K562 (cell line): Measurements from ENCODE around the gene PNPLA2. TPM values are rescaled to one million over a fixed set of nuclear protein-coding genes. Genes with fewer than 3 reads are reported as not detected.

Source experiments
- ATAC-seq: fragments of 200-7000 bp; cut with Tn5 transposase; 3 replicates; pipeline ENCODE4 v1.9.1; 2020; ENCODE audit warnings: moderate library complexity
- BruUV-seq: library from RNA; stranded (reverse); fragments of 400-500 nt; replicated peaks from 2 replicates; lab custom pipeline; 2021; lab: Mats Ljungman, UMichigan
- CTCF ChIA-PET: fragments of 300-600 bp; formaldehyde crosslinking; extraction: SDS; loops from one replicate; lab custom pipeline; 2021; ENCODE audit warnings: low intra/inter-chr PET ratio; lab: Yijun Ruan, JAX
- POLR2A ChIA-PET: fragments of 300-600, 350-650 bp; sonication (Branson Sonifier 250); formaldehyde crosslinking; extraction: SDS; loops from one replicate; lab custom pipeline; 2021; ENCODE audit warnings: antibody characterized with exemption, inconsistent platforms; lab: Yijun Ruan, JAX
- DNase-seq, 4 experiments: peaks; one replicate each; pipeline versions ENCODE4 v3.0.0 to v3.0.0-alpha.2; 2011 to 2018; ENCODE audit warnings: low spot score in 3 of 4, mixed read lengths in 3 of 4; ENCODE audit errors: extremely low read depth in 1 of 4
- FAIRE-seq: peaks from 2 replicates; lab custom pipeline; 2011; peaks lifted over from hg19 to GRCh38; lab: Jason Lieb, UNC
- H2AFZ ChIP-seq: 2 replicates; pipeline ENCODE4 v1.6.0; 2011; ENCODE audit warnings: low read depth, low read length, control low read depth, inconsistent platforms
- H3K27ac ChIP-seq: fragments of 200-600 bp; 3 replicates; pipeline ENCODE4 v1.8.0; 2011; ENCODE audit warnings: low read depth, mild to moderate bottlenecking, control low read depth, inconsistent platforms, low read length, moderate library complexity, mixed read lengths; ENCODE audit errors: extremely low read depth
- H3K27me3 ChIP-seq, 2 experiments: fragments of 300-600 bp in 1 of 2; 2 replicates in 1 of 2; 3 replicates in 1 of 2; pipeline versions ENCODE4 v1.6.0 to v1.8.0; 2011; ENCODE audit warnings: inconsistent platforms in 2 of 2, low read length in 2 of 2, mild to moderate bottlenecking in 1 of 2, mixed read lengths in 1 of 2, moderate library complexity in 1 of 2; ENCODE audit not compliant: control insufficient read depth in 2 of 2, insufficient read depth in 2 of 2
- H3K36me3 ChIP-seq: fragments of 300-600 bp; 3 replicates; pipeline ENCODE4 v1.8.0; 2011; ENCODE audit warnings: mild to moderate bottlenecking, low read length, inconsistent platforms; ENCODE audit not compliant: control insufficient read depth, insufficient read depth
- H3K4me1 ChIP-seq, 2 experiments: fragments of 200-600 bp in 1 of 2; replicated peaks in 1 of 2; 2 replicates in 1 of 2; 3 replicates in 1 of 2; pipeline versions ENCODE4 v1.5.1 to v1.8.0; 2011; ENCODE audit warnings: inconsistent platforms in 2 of 2, low read length in 2 of 2, mild to moderate bottlenecking in 1 of 2, mixed read lengths in 1 of 2, moderate library complexity in 1 of 2; ENCODE audit not compliant: control insufficient read depth in 2 of 2, insufficient read depth in 2 of 2
- H3K4me2 ChIP-seq: 2 replicates; pipeline ENCODE4 v1.6.1; 2011; ENCODE audit warnings: low read length, control low read depth, inconsistent platforms, mixed read lengths; ENCODE audit not compliant: insufficient read depth
- H3K4me3 ChIP-seq: fragments of 200-600 bp; sonication (generic), shearing (Covaris generic); 2 replicates; pipeline ENCODE4 v1.5.1; 2016; ENCODE audit warnings: control low read depth, inconsistent platforms
- H3K79me2 ChIP-seq: fragments of 200-600 bp; 3 replicates; pipeline ENCODE4 v1.8.0; 2011; ENCODE audit warnings: low read length, inconsistent platforms; ENCODE audit not compliant: control insufficient read depth, insufficient read depth
- H3K9ac ChIP-seq, 2 experiments: 2 replicates each; pipeline versions ENCODE4 v1.6.0 to v1.6.1; 2011; ENCODE audit warnings: low read depth in 2 of 2, low read length in 2 of 2, control low read depth in 1 of 2, inconsistent platforms in 1 of 2, mild to moderate bottlenecking in 1 of 2, mixed read lengths in 1 of 2; ENCODE audit not compliant: insufficient read depth in 1 of 2
- H3K9me1 ChIP-seq: one replicate; pipeline ENCODE4 v1.6.0; 2011; ENCODE audit warnings: inconsistent platforms, mild to moderate bottlenecking, low read length, moderate library complexity; ENCODE audit not compliant: control insufficient read depth, insufficient read depth
- H3K9me3 ChIP-seq: replicated peaks from 2 replicates; pipeline ENCODE4 v1.5.1; 2011; ENCODE audit warnings: low read depth, low read length, inconsistent platforms; ENCODE audit not compliant: control insufficient read depth, insufficient read depth
- H4K20me1 ChIP-seq: replicated peaks from 2 replicates; pipeline ENCODE4 v1.6.1; 2011; ENCODE audit warnings: low read length, inconsistent platforms, mixed read lengths; ENCODE audit not compliant: control insufficient read depth, insufficient read depth
- DNMT1 ChIP-seq: fragments of 450-650 bp; IDR thresholded peaks from 2 replicates; pipeline ENCODE4 v1.6.1; 2016; ENCODE audit warnings: antibody characterized with exemption, mild to moderate bottlenecking
- FIP1L1 ChIP-seq: fragments of 200-400 bp; formaldehyde crosslinking; IDR thresholded peaks from 2 replicates; pipeline ENCODE4 v1.6.1; 2018; ENCODE audit warnings: mild to moderate bottlenecking, low read depth, low read length; ENCODE audit not compliant: poor library complexity, severe bottlenecking
- NCOA1 ChIP-seq: fragments of 450-650 bp; IDR thresholded peaks from 2 replicates; pipeline ENCODE4 v1.6.1; 2016; ENCODE audit warnings: low read depth
- POLR2G ChIP-seq: fragments of 200-400 bp; formaldehyde crosslinking; IDR thresholded peaks from 2 replicates; pipeline ENCODE4 v1.6.1; 2017; ENCODE audit warnings: low read depth, mild to moderate bottlenecking, antibody characterized with exemption, low read length, moderate library complexity
- RBFOX2 ChIP-seq: fragments of 200-400 bp; formaldehyde crosslinking; IDR thresholded peaks from 2 replicates; pipeline ENCODE4 v1.6.1; 2017; ENCODE audit warnings: low read depth, mild to moderate bottlenecking, low read length, moderate library complexity
- THRAP3 ChIP-seq: fragments of 450-650 bp; IDR thresholded peaks from 2 replicates; pipeline ENCODE4 v1.6.1; 2016; ENCODE audit warnings: mild to moderate bottlenecking, inconsistent platforms, borderline replicate concordance
- ZNF778 ChIP-seq: fragments of 450-650 bp; formaldehyde crosslinking; IDR thresholded peaks from 2 replicates; pipeline ENCODE4 v1.4.0; 2020; ENCODE audit warnings: mild to moderate bottlenecking, moderate library complexity
- WGBS: fragments of 100-300 bp; shearing (Covaris generic); methylation state at CpG from one replicate; pipeline ENCODE4 v1.1.6; 2016; ENCODE audit warnings: low coverage, mixed read lengths; ENCODE audit not compliant: insufficient coverage; ENCODE audit errors: missing lambda C conversion rate; 5-methylcytosine and 5-hydroxymethylcytosine counted together
- in situ Hi-C: fragments of 300-500 bp; cut with MboI; formaldehyde crosslinking; loops from 4 replicates; pipeline ENCODE4 v1.15.0; 2018; ENCODE audit warnings: inconsistent platforms, mixed read lengths
- intact Hi-C: fragments of 100-400 bp; cut with micrococcal nuclease; formaldehyde crosslinking; loops from 2 replicates; pipeline ENCODE4 v1.14.2; 2022
- polyA plus RNA-seq, 8 experiments: library from polyadenylated mRNA; depleted of rRNA in 4 of 8; stranded (reverse) in 5 of 8; unstranded in 3 of 8; fragments of >200 nt; fragmentation: Nextera tagmentation in 2 of 8; fragmentation: Illumina TruSeq in 1 of 8; extraction: Ambion mirVana in 2 of 8; extraction: Trizol in 1 of 8; gene quantifications; 2 replicates each; pipeline versions ENCODE4 v1.2.1 to v1.2.3, GENCODE V29; 2011 to 2014; ENCODE audit warnings: inconsistent platforms in 1 of 8, missing spikeins in 1 of 8
- total RNA-seq, 7 experiments: library from RNA; depleted of rRNA in 6 of 7; stranded (reverse); fragments of >200 nt in 6 of 7; fragmentation: Illumina TruSeq in 2 of 7; extraction: Trizol in 2 of 7; gene quantifications; 2 replicates each; pipeline versions ENCODE4 v1.2.1 to v1.2.3, GENCODE V29; 2011 to 2021; ENCODE audit warnings: low replicate concordance in 1 of 7
- TF ChIP-seq, protein P1 (sequence below): fragments of 450-650 bp; IDR thresholded peaks from 2 replicates; pipeline ENCODE4 v1.6.1; 2016; ENCODE audit warnings: mild to moderate bottlenecking

Gene PNPLA2
- total and polyA plus RNA-seq, 9 of the 15 experiments (the other 6 are each of a cell fraction or from before 2014, with no cell fraction given) = 0.39 to 87.1 (median 8.4) TPM

DNA sequence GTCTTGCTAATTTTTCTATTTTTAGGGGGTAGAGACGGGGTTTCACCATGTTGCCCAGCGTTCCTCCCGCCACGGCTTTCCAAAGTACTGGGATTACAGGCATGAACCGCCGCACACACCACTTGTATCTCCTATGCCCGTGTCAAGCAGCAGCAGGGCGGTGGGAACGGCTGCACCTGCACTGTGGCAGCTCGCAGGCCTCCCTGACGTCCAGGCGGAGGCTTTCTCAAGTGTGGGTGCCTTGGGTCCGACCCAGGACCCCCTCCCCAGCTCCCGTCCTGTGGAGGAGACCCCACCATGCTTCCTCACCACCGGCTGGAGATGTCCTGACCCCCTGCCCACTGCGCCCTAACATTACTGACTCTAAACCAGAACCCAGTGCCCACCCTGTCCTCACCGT lies 49.7 kb downstream of the PNPLA2 start:
- Histone ChIP-seq H3K9me3 (no peaks in the 10 kb centered on the region), H3K36me3 (peaks cover 39% of the 10 kb centered on the region; the same call in 2 of the 3 replicates), H3K4me1 (peaks cover 0 to 90% of the 10 kb centered on the region in 2 experiments; a peak in 2 of 5 replicates), H2AFZ (no peak overlapping the region), H4K20me1 (peaks cover 15% of the 10 kb centered on the region; the same call in 1 of the 2 replicates), H3K79me2 (no peaks in the 10 kb centered on the region), H3K9ac (peak overlapping the region in 1 of 2 experiments; percentile 48; a peak in 1 of 4 replicates), H3K27me3 (no peaks in the 10 kb centered on the region), H3K27ac (no peak overlapping the region), H3K4me3 (no peak overlapping the region), H3K9me1 (no peaks in the 10 kb centered on the region), H3K4me2 (no peak overlapping the region)
- TF ChIP-seq, protein P1, sequence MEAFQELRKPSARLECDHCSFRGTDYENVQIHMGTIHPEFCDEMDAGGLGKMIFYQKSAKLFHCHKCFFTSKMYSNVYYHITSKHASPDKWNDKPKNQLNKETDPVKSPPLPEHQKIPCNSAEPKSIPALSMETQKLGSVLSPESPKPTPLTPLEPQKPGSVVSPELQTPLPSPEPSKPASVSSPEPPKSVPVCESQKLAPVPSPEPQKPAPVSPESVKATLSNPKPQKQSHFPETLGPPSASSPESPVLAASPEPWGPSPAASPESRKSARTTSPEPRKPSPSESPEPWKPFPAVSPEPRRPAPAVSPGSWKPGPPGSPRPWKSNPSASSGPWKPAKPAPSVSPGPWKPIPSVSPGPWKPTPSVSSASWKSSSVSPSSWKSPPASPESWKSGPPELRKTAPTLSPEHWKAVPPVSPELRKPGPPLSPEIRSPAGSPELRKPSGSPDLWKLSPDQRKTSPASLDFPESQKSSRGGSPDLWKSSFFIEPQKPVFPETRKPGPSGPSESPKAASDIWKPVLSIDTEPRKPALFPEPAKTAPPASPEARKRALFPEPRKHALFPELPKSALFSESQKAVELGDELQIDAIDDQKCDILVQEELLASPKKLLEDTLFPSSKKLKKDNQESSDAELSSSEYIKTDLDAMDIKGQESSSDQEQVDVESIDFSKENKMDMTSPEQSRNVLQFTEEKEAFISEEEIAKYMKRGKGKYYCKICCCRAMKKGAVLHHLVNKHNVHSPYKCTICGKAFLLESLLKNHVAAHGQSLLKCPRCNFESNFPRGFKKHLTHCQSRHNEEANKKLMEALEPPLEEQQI = no peak
- TF ChIP-seq RBFOX2 (peak; percentile 28; the same call in 1 of the 2 replicates), ZNF778 (CRISPR knock-in tag) (no peak), THRAP3 (no peak), NCOA1 (no peak), DNMT1 (no peak), POLR2G (peak; percentile 61), FIP1L1 (no peak)
- 92% methylated on average over 14 of the region's 17 CpGs for WGBS
- ChIA-PET CTCF (no interaction called here), POLR2A (interaction anchor here (1.8 kb wide), 1 partner anchor 8 kb away, joined by 5 read pairs; no protein-coding TSS in a partner anchor)
- no peak for DNase-seq
- TSS peak; percentile 42 for BruUV-seq
- no peak for FAIRE-seq
- intact Hi-C loops (no loop called here), in situ Hi-C loops (no loop called here)
- no peak for ATAC-seq
